Measurements from ENCODE around the gene GPR55.

The GPR55 gene

GRCh38 chr2:230872151-230872967 lies 52.7 kb downstream of the GPR55 start:
- TF ChIP-seq, protein P1, sequence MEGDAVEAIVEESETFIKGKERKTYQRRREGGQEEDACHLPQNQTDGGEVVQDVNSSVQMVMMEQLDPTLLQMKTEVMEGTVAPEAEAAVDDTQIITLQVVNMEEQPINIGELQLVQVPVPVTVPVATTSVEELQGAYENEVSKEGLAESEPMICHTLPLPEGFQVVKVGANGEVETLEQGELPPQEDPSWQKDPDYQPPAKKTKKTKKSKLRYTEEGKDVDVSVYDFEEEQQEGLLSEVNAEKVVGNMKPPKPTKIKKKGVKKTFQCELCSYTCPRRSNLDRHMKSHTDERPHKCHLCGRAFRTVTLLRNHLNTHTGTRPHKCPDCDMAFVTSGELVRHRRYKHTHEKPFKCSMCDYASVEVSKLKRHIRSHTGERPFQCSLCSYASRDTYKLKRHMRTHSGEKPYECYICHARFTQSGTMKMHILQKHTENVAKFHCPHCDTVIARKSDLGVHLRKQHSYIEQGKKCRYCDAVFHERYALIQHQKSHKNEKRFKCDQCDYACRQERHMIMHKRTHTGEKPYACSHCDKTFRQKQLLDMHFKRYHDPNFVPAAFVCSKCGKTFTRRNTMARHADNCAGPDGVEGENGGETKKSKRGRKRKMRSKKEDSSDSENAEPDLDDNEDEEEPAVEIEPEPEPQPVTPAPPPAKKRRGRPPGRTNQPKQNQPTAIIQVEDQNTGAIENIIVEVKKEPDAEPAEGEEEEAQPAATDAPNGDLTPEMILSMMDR (IDR thresholded peaks at IDR 0.05; ENCODE audit: control extremely low read depth, extremely low read depth, low read depth, missing control alignments), result no peak
- CTCF ChIA-PET, result interaction anchor here (1.0 to 2.8 kb wide), 14 partner anchors 10 to 181 kb away, joined by 3 to 13 read pairs (median 4); partner anchors contain the start of gene GPR55
- DNase-seq (ENCODE audit: extremely low spot score), result no peak
- POLR2A ChIA-PET, result no interaction called here

DNA sequence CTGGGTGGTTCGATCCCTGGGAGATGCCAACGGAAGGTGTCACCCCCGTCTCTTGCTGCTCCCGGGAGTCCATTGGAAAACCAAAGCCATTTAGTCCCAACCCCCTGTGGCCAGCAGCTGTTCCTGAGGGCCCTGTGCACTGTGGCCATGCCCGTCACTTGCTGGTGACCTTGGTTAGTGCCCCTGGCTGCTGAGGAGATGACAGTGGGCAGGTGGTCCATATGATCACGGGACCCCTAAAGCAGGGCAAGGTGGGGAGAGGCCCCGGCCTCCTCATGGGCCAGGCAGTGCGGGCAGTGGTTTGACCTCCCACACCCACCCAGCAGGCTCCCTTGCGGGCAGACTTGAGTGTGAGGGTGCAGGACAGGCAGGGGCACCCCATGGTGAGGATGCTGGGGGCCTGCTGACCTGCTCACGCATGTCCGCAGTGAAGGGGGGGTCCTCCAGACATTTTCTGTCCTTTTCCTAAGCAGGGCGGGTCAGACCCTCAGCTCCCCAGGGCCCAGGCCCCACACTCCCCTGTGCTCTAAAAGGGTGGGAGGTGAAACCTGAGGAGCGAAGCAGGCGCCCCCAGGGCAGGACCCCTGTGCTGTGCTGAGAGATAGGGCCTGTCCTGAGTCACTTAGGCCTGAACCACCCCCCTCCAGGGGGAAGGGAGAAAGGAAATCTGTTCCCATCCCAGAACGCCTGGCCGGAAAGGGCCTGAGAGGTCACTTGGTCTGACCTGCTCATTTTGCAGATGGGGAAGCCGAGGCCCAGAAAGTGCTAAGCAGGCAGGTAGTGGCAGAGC lies 53.5 kb downstream of the GPR55 start:
- TF ChIP-seq, protein P1 (IDR thresholded peaks at IDR 0.05; ENCODE audit: control extremely low read depth, extremely low read depth, low read depth, missing control alignments), result no peak
- no peak for DNase-seq (ENCODE audit: extremely low spot score)
- POLR2A ChIA-PET, result no interaction called here
- CTCF ChIA-PET, result interaction anchor here (0.7 to 2.8 kb wide), 13 partner anchors 10 to 116 kb away, joined by 3 to 13 read pairs (median 4); partner anchors contain the start of gene GPR55

DNA sequence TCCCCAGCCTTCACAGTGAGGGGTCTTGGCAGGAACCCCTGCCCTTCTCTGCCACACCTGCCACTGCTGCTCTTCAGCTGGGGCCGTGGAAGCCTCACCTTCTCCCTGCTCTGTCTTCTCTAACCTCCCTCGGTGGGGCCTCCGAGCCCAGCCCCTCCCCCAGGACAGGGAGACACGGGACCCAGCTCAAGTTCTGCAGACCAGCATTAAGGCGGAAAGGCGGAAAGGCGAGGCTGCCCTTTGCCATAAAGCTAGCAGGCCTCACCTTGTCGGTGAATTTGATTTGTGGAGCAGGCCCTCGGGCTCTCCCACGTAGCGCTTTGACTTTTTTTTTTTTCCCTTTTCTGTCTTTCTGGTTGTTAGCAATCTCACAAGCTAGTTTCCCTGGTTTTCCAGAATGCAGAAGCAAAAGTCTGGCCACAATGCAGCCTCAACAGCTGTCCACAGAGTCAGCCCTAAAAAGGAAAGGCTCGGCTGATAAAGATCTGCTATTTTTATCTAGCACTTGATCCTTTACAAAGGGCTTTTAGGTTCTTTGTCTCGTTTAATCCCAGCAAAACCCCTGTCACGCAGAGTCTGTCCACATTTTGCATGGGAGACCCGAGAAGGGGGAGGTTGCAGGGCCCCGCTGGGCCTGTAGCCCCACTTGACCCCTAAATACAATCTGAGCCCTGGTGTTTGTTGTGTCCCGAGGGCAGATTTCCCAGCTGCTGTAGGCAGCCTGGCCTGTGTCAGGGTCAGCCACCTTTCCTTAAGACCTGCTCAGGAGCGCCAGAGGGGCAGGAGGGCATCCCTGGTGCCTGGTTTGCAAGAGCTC lies 54.3 kb downstream of the GPR55 start:
- CTCF ChIA-PET, result interaction anchor here (0.6 to 2.8 kb wide), 9 partner anchors 15 to 116 kb away, joined by 3 to 13 read pairs (median 4); no protein-coding TSS in a partner anchor
- TF ChIP-seq, protein P1 (IDR thresholded peaks at IDR 0.05; ENCODE audit: control extremely low read depth, extremely low read depth, low read depth, missing control alignments), result no peak
- POLR2A ChIA-PET, result no interaction called here
- DNase-seq (ENCODE audit: extremely low spot score), result peak; percentile 19

- TF ChIP-seq, protein P1 (IDR thresholded peaks at IDR 0.05; ENCODE audit: control extremely low read depth, extremely low read depth, low read depth, missing control alignments), result no peak
- CTCF ChIA-PET, result interaction anchor here (1.0 to 2.8 kb wide), 5 partner anchors 22 to 117 kb away, joined by 3 to 13 read pairs (median 4); no protein-coding TSS in a partner anchor
- peak; percentile 10 for DNase-seq (ENCODE audit: extremely low spot score)
- POLR2A ChIA-PET, result no interaction called here
These were observed 55.0 kb downstream of the GPR55 start for GRCh38 chr2:230869914-230870543.

DNA sequence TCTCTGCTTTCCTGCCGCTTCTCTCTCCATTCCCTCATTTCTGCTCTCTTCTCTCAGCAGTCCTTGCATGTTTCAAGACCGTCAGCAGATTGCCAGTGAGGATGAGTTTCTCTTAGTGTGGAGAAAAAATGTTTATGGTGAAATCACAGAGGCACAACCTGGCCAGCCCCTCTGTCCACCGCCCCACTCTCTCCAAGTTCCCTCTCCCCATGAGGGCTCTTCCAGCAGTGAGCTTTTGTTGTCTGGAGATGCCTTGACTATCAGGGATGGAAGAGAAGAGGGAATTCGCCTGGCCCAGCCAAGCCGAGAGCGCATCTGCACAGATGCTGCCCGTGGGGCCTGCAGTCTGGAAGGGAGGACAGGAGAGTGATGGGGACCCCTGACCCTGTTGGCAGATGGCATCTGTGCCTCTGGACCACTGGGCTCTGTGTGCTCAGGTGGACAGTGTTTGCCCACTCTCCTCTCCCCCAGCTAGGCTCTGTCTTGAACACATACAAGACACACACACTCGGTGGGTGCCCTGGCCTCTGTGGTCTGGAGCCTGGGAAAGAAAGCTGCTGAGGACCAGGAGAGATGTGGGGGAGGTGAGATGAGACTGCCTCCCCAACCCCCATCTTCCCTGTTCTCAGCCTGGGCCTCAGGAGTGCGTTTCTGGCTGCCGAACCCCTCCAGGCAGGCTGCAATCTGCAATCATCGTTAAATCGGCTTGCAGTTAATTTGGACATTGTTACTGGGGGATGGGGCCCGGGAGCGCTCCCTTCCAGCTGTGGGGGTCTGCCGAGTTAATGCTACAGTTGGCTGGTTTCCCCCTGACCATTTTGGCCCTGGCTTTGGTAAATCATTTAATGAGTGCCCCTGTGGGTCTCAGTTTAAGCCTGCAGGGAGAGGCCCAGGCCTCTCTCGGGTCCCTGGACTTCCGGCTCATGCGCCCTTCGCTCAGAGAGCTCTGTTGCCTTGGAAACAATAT lies 55.8 kb downstream of the GPR55 start:
- no peak for DNase-seq (ENCODE audit: extremely low spot score)
- ChIA-PET CTCF (interaction anchor here (1.0 to 1.6 kb wide), 6 partner anchors 20 to 123 kb away, joined by 3 to 4 read pairs (median 3); no protein-coding TSS in a partner anchor), POLR2A (no interaction called here)
- TF ChIP-seq, protein P1 (IDR thresholded peaks at IDR 0.05; ENCODE audit: control extremely low read depth, extremely low read depth, low read depth, missing control alignments), result no peak
